SK-N-SH (cell line): ENCODE measurements around the gene BTBD7.

Experiments used
- CTCF ChIP-seq: fragments of 200-600 bp; sonication (generic); IDR thresholded peaks from 2 replicates; pipeline ENCODE4 v1.6.1; 2017; ENCODE audit warnings: antibody characterized with exemption, mild to moderate bottlenecking, moderate library complexity
- EZH2phosphoT487 ChIP-seq: fragments of 200-600 bp; sonication (generic); IDR thresholded peaks from 2 replicates; pipeline ENCODE4 v1.6.1; 2017; ENCODE audit warnings: low read depth, mixed run types, mild to moderate bottlenecking, antibody characterized with exemption, moderate library complexity, borderline replicate concordance
- FOSL2 ChIP-seq: IDR thresholded peaks from 2 replicates; pipeline ENCODE4 v1.4.0; 2012; ENCODE audit warnings: low read depth, mild to moderate bottlenecking, moderate library complexity, borderline replicate concordance
- GABPA ChIP-seq: IDR thresholded peaks from 2 replicates; pipeline ENCODE4 v1.4.0; 2012; ENCODE audit warnings: low read depth, mild to moderate bottlenecking
- TCF12 ChIP-seq: IDR thresholded peaks from 2 replicates; pipeline ENCODE4 v1.4.0; 2012

- TF ChIP-seq EZH2phosphoT487 (no peak), TCF12 (no peak), GABPA (no peak), FOSL2 (no peak), CTCF (no peak)
These were observed 10.4 kb upstream of the BTBD7 start for GRCh38 chr14:93343266-93343665.
